ENCODE results near the gene P2RY6. TPM values are rescaled to one million over a fixed set of nuclear protein-coding genes. Genes with fewer than 3 reads are reported as not detected.

Gene P2RY6
- total and polyA plus RNA-seq, 2 of the 4 experiments (the other 2 are of a cell fraction) = 0.44 TPM; not detected in 1

DNA sequence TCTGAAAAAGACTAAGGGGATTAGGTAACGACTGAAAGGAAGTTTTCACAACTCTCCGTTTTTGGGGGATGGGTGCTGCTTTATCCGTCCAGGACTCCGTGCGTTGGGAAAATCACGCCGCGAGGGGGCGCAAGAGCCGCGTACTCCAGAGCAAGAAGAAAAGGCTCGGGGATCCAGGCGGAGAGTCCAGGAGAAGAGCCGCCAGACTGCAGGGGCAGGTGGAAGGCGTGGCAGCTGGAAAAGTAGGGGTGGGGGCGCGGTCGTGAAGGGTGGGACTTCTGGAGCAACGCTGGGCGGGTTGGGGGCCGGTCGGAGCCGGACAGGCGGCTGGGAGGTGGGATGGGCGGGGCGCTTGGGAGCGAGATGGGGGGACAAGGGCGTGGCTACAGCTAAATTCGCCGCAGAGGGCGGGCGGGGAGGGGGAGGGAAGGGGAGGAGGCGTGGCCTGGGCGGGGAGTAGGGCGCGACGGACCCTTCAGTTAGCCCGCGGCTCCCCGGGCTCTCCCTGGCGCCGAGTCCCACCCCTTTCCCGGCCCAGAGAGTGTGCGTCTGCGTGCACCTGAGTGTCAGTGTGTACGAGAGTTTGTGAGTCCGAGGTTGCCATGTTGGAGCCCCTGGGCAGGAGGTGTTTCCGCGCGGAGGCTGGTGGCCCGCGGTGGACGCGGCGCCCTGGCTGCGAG, 35.3 kb downstream of the P2RY6 start:
- peaks cover 0 to 24% of the 10 kb centered on the region in 2 experiments; a peak in 2 of 4 replicates for H3K79me1 ChIP-seq (ENCODE audit: low read depth in 1 of 2, low read length in 2 of 2)
- 1% methylated on average over 19 of the region's 56 CpGs; no CpG with 5 or more reads in 1 of the 2 experiments for WGBS, 2 experiments (ENCODE audit: extremely low coverage in 2 of 2, insufficient read length in 1 of 2)
- in situ Hi-C loops (cut with MboI; ENCODE audit: low sequenced_read_pairs) (no loop called here), dilution Hi-C loops (cut with HindIII; ENCODE audit: low sequenced_read_pairs, unreplicated experiment) (no loop called here), intact Hi-C loops (cut with micrococcal nuclease) (loop anchor here (1.0 to 10.0 kb wide), 6 partner anchors 28 to 353 kb away; partner anchors contain the start of genes FAM168A and RELT)
- DNase-seq = peak; percentile 98
- H3K27me3 ChIP-seq (ENCODE audit: control insufficient read depth, insufficient read depth, low read length) = no peaks in the 10 kb centered on the region
- H3K4me2 ChIP-seq (ENCODE audit: low read depth, low read length) = peak overlapping the region; percentile 94
- H3K36me3 ChIP-seq (ENCODE audit: control insufficient read depth, insufficient read depth, low read length) = peaks cover 15% of the 10 kb centered on the region; the same call in 1 of the 2 replicates
- peak overlapping the region; percentile 84 for H4K5ac ChIP-seq (ENCODE audit: low read depth, low read length)
- peak overlapping the region; percentile 73 for H2AK9ac ChIP-seq (replicated peaks; ENCODE audit: low read depth, low read length, poor library complexity)
- H4K91ac ChIP-seq (ENCODE audit: insufficient read depth, low read depth, low read length) = peak overlapping the region; percentile 92
- peak overlapping the region; percentile 97 for H2BK5ac ChIP-seq (ENCODE audit: low read depth, low read length, poor library complexity, severe bottlenecking)
- peak overlapping the region; percentile 18; the same call in 1 of the 2 replicates for H3K18ac ChIP-seq (ENCODE audit: low read depth, low read length)
- H4K20me1 ChIP-seq (ENCODE audit: insufficient read depth, low read length) = peaks cover 35% of the 10 kb centered on the region
- H2AK5ac ChIP-seq (ENCODE audit: low read depth, low read length) = peak overlapping the region; percentile 10; the same call in 1 of the 2 replicates
- peak overlapping the region; percentile 78; the same call in 1 of the 2 replicates for H3K14ac ChIP-seq (replicated peaks; ENCODE audit: low read depth, low read length)
- no TSS peak for BruUV-seq (replicated peaks)
- peak overlapping the region; percentile 63 for H3K4me3 ChIP-seq (ENCODE audit: insufficient read depth, low read depth, low read length)
- ChIA-PET POLR2A (ENCODE audit: unreplicated experiment) (interaction anchor here (0.6 to 1.4 kb wide), 3 partner anchors 28 to 429 kb away, joined by 3 to 9 read pairs (median 5); no protein-coding TSS in a partner anchor), CTCF (interaction anchor here (0.5 to 3.4 kb wide), 21 partner anchors 9 to 1492 kb away, joined by 3 to 25 read pairs (median 4); no protein-coding TSS in a partner anchor)
- H3K56ac ChIP-seq (ENCODE audit: extremely low read depth, insufficient read depth, low read length) = peak overlapping the region; percentile 82
- peak overlapping the region; percentile 83; the same call in 1 of the 3 replicates for H2BK15ac ChIP-seq (ENCODE audit: low read depth, low read length)
- H2BK20ac ChIP-seq (ENCODE audit: low read depth, low read length) = peak overlapping the region; percentile 9
- peaks cover 23% of the 10 kb centered on the region for H3K4me1 ChIP-seq (ENCODE audit: control insufficient read depth, insufficient read depth, low read length)
- peak; percentile 60 for ATAC-seq (ENCODE audit: low read depth)
- peak overlapping the region; percentile 87 for H2AFZ ChIP-seq (replicated peaks; ENCODE audit: low read length, poor library complexity)
- peak overlapping the region; percentile 93 for H3K27ac ChIP-seq (ENCODE audit: insufficient read depth, low read length)
- H3K4ac ChIP-seq (ENCODE audit: low read depth, low read length) = peak overlapping the region; percentile 80
- peak; percentile 90 for TF ChIP-seq MAZ (IDR thresholded peaks at IDR 0.05; ENCODE audit: borderline replicate concordance, low read depth, low read length)
- TF ChIP-seq, protein P1, sequence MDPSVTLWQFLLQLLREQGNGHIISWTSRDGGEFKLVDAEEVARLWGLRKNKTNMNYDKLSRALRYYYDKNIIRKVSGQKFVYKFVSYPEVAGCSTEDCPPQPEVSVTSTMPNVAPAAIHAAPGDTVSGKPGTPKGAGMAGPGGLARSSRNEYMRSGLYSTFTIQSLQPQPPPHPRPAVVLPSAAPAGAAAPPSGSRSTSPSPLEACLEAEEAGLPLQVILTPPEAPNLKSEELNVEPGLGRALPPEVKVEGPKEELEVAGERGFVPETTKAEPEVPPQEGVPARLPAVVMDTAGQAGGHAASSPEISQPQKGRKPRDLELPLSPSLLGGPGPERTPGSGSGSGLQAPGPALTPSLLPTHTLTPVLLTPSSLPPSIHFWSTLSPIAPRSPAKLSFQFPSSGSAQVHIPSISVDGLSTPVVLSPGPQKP (IDR thresholded peaks at IDR 0.05; ENCODE audit: borderline replicate concordance, low read depth, low read length) = no peak
- no peak for TF ChIP-seq BHLHE40 (IDR thresholded peaks at IDR 0.05; ENCODE audit: low read depth, low read length)
- TF ChIP-seq RAD21 (IDR thresholded peaks at IDR 0.05; ENCODE audit: low read length) = peak; percentile 97
- peak; percentile 88 for TF ChIP-seq CEBPB (IDR thresholded peaks at IDR 0.05; ENCODE audit: low read depth, low read length)
- TF ChIP-seq RFX5 (IDR thresholded peaks at IDR 0.05; ENCODE audit: low read depth, low read length) = 0 out of 2 replicates have a peak, but pooled peaks have one; percentile 27
- peak; percentile 52; the same call in 1 of the 2 replicates for TF ChIP-seq CHD1 (IDR thresholded peaks at IDR 0.05; ENCODE audit: low read depth, low read length)
- peak; percentile 96 for TF ChIP-seq SMC3 (IDR thresholded peaks at IDR 0.05; ENCODE audit: low read depth, low read length)
- TF ChIP-seq, protein P2, sequence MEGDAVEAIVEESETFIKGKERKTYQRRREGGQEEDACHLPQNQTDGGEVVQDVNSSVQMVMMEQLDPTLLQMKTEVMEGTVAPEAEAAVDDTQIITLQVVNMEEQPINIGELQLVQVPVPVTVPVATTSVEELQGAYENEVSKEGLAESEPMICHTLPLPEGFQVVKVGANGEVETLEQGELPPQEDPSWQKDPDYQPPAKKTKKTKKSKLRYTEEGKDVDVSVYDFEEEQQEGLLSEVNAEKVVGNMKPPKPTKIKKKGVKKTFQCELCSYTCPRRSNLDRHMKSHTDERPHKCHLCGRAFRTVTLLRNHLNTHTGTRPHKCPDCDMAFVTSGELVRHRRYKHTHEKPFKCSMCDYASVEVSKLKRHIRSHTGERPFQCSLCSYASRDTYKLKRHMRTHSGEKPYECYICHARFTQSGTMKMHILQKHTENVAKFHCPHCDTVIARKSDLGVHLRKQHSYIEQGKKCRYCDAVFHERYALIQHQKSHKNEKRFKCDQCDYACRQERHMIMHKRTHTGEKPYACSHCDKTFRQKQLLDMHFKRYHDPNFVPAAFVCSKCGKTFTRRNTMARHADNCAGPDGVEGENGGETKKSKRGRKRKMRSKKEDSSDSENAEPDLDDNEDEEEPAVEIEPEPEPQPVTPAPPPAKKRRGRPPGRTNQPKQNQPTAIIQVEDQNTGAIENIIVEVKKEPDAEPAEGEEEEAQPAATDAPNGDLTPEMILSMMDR (conservative IDR thresholded peaks at IDR 0.05; ENCODE audit: low read depth, low read length) = peak; percentile 98
- TF ChIP-seq RCOR1 (IDR thresholded peaks at IDR 0.05; ENCODE audit: insufficient replicate concordance, low read length) = peak; percentile 64
- 0 out of 2 replicates have a peak, but pooled peaks have one; percentile 32 for TF ChIP-seq POLR2A (IDR thresholded peaks at IDR 0.05; ENCODE audit: low read depth, low read length)
- TF ChIP-seq MXI1 (IDR thresholded peaks at IDR 0.05; ENCODE audit: borderline replicate concordance, low read depth, low read length) = peak; percentile 76; the same call in 1 of the 2 replicates
- TF ChIP-seq MAFK (IDR thresholded peaks at IDR 0.05; ENCODE audit: low read depth, low read length) = no peak
- H4K8ac ChIP-seq (ENCODE audit: low read depth in 2 of 2, low read length in 2 of 2) = peak overlapping the region; percentile 92 to 93; a peak in 3 of 4 replicates
- H3K9me3 ChIP-seq (ENCODE audit: control insufficient read depth, insufficient read depth, low read length) = no peaks in the 10 kb centered on the region
- H3K23ac ChIP-seq (ENCODE audit: low read depth, low read length) = peak overlapping the region; percentile 73; the same call in 1 of the 2 replicates
- H2BK120ac ChIP-seq (ENCODE audit: low read depth, low read length) = peak overlapping the region; percentile 78; the same call in 1 of the 2 replicates
- no peaks in the 10 kb centered on the region for H3K9me1 ChIP-seq (ENCODE audit: insufficient read depth, low read length)
- peak overlapping the region; percentile 87 for H3K9ac ChIP-seq (ENCODE audit: low read depth, low read length)

Data from IMR-90 (cell line).